Esophagus muscularis mucosa (tissue), 3 donors: Measurements from ENCODE around the gene RBSN.

Experiments
- CTCF ChIP-seq, 3 experiments: fragments of 200-600 bp in 2 of 3; fragments of 450-650 bp in 1 of 3; sonication (generic) in 2 of 3; IDR thresholded peaks; one replicate each; pipeline ENCODE4 v1.5.1; 2017 to 2019; ENCODE audit warnings: antibody characterized with exemption in 3 of 3, mild to moderate bottlenecking in 2 of 3, moderate library complexity in 1 of 3
- POLR2A ChIP-seq: fragments of 450-650 bp; IDR thresholded peaks from one replicate; pipeline ENCODE4 v1.6.1; 2017; ENCODE audit warnings: antibody characterized with exemption, moderate library complexity, mild to moderate bottlenecking, low read depth

GRCh38 chr3:15053541-15053940 is 45.4 kb downstream of the RBSN start:
- TF ChIP-seq CTCF (IDR thresholded peaks at IDR 0.05) (no peak), POLR2A (no peak)
